Esophagus muscularis mucosa (tissue), 3 donors: ENCODE data around the gene VGLL1.

Experiments used
- CTCF ChIP-seq, 3 experiments: fragments of 200-600 bp in 2 of 3; fragments of 450-650 bp in 1 of 3; sonication (generic) in 2 of 3; IDR thresholded peaks; one replicate each; pipeline ENCODE4 v1.5.1; 2017 to 2019; ENCODE audit warnings: antibody characterized with exemption in 3 of 3, mild to moderate bottlenecking in 2 of 3, moderate library complexity in 1 of 3
- EP300 ChIP-seq: sonication (generic); formaldehyde crosslinking; IDR thresholded peaks from one replicate; pipeline ENCODE4 v1.6.1; 2017; ENCODE audit warnings: antibody characterized with exemption

DNA sequence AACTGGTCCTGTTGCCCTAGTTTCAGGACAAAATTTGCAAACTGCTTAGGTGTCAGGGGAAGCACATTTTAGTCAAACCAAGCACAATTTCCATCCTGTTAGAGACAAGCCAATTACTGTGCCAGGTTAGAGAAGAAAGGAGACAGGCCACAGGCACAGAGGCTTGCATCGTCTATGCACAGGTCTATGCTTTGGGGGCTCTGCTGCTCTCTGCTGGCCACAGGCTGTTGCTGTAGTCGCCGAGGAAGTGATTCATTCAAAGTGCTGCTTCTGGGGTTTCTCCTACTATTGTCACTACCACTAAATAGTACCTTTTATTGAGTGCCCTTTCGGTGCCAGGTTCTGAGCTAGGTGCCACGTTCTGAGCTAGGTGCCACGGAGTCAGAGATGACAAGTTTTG is 45.5 kb downstream of the VGLL1 start:
- no peak for TF ChIP-seq EP300
- TF ChIP-seq CTCF (IDR thresholded peaks at IDR 0.05), result peak; percentile 53 to 63 (median 60)
